ENCODE results near the gene NPAS3.

DNA sequence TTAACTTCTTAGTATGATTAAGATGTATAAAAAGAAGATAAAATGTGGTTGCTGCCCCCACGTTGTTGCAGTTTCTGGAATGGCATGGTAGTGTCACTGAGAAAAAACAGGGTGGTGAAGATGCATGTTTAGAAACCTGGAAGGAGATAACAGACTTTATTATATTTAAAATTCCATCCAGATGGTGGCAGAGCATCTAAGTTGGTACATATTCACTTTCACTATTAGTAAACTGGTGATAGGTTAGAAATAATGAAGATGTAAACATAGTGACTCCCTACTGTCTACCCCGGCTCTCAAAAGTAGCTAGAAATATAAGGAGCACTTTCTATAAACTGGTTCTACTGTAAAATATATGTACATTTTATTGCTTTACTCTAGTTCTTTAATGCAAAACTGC, 279.3 kb downstream of the NPAS3 start:
- no peak for TF ChIP-seq GATA3 (IDR thresholded peaks at IDR 0.05; ENCODE audit: borderline replicate concordance)
- TF ChIP-seq, protein P1, sequence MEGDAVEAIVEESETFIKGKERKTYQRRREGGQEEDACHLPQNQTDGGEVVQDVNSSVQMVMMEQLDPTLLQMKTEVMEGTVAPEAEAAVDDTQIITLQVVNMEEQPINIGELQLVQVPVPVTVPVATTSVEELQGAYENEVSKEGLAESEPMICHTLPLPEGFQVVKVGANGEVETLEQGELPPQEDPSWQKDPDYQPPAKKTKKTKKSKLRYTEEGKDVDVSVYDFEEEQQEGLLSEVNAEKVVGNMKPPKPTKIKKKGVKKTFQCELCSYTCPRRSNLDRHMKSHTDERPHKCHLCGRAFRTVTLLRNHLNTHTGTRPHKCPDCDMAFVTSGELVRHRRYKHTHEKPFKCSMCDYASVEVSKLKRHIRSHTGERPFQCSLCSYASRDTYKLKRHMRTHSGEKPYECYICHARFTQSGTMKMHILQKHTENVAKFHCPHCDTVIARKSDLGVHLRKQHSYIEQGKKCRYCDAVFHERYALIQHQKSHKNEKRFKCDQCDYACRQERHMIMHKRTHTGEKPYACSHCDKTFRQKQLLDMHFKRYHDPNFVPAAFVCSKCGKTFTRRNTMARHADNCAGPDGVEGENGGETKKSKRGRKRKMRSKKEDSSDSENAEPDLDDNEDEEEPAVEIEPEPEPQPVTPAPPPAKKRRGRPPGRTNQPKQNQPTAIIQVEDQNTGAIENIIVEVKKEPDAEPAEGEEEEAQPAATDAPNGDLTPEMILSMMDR (IDR thresholded peaks at IDR 0.05) = no peak
- TF ChIP-seq EP300 (IDR thresholded peaks at IDR 0.05) = no peak
- no peak for TF ChIP-seq FOSL2 (IDR thresholded peaks at IDR 0.05)
- TF ChIP-seq FOSL2 (CRISPR knock-in tag; IDR thresholded peaks at IDR 0.05) = no peak
- no peak for TF ChIP-seq HOXB13 (CRISPR knock-in tag; IDR thresholded peaks at IDR 0.05; ENCODE audit: low read depth)
- TF ChIP-seq, protein P2, sequence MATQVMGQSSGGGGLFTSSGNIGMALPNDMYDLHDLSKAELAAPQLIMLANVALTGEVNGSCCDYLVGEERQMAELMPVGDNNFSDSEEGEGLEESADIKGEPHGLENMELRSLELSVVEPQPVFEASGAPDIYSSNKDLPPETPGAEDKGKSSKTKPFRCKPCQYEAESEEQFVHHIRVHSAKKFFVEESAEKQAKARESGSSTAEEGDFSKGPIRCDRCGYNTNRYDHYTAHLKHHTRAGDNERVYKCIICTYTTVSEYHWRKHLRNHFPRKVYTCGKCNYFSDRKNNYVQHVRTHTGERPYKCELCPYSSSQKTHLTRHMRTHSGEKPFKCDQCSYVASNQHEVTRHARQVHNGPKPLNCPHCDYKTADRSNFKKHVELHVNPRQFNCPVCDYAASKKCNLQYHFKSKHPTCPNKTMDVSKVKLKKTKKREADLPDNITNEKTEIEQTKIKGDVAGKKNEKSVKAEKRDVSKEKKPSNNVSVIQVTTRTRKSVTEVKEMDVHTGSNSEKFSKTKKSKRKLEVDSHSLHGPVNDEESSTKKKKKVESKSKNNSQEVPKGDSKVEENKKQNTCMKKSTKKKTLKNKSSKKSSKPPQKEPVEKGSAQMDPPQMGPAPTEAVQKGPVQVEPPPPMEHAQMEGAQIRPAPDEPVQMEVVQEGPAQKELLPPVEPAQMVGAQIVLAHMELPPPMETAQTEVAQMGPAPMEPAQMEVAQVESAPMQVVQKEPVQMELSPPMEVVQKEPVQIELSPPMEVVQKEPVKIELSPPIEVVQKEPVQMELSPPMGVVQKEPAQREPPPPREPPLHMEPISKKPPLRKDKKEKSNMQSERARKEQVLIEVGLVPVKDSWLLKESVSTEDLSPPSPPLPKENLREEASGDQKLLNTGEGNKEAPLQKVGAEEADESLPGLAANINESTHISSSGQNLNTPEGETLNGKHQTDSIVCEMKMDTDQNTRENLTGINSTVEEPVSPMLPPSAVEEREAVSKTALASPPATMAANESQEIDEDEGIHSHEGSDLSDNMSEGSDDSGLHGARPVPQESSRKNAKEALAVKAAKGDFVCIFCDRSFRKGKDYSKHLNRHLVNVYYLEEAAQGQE (IDR thresholded peaks at IDR 0.05) = no peak
- TF ChIP-seq JUN (IDR thresholded peaks at IDR 0.05) = no peak
- no peak for TF ChIP-seq RCOR1 (IDR thresholded peaks at IDR 0.05; ENCODE audit: low read depth, low read length)
- no peak for TF ChIP-seq ZFP36 (IDR thresholded peaks at IDR 0.05; ENCODE audit: borderline replicate concordance, partially characterized antibody)
- no peak for TF ChIP-seq POLR2A (IDR thresholded peaks at IDR 0.05; ENCODE audit: low read length)
- TF ChIP-seq SREBF2 (IDR thresholded peaks at IDR 0.05) = no peak
- TF ChIP-seq, protein P3, sequence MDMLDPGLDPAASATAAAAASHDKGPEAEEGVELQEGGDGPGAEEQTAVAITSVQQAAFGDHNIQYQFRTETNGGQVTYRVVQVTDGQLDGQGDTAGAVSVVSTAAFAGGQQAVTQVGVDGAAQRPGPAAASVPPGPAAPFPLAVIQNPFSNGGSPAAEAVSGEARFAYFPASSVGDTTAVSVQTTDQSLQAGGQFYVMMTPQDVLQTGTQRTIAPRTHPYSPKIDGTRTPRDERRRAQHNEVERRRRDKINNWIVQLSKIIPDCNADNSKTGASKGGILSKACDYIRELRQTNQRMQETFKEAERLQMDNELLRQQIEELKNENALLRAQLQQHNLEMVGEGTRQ (IDR thresholded peaks at IDR 0.05) = no peak
- TF ChIP-seq SMC3 (IDR thresholded peaks at IDR 0.05) = no peak
- TF ChIP-seq, protein P4, sequence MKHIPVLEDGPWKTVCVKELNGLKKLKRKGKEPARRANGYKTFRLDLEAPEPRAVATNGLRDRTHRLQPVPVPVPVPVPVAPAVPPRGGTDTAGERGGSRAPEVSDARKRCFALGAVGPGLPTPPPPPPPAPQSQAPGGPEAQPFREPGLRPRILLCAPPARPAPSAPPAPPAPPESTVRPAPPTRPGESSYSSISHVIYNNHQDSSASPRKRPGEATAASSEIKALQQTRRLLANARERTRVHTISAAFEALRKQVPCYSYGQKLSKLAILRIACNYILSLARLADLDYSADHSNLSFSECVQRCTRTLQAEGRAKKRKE (CRISPR knock-in tag; IDR thresholded peaks at IDR 0.05; ENCODE audit: low read depth) = no peak

Data from A549 (cell line).